A673 (cell line): ENCODE results near the gene RIGI.

ENCODE experiments used
- EZH2 ChIP-seq: fragments of 200-600 bp; sonication (generic); IDR thresholded peaks from 2 replicates; pipeline ENCODE4 v1.6.1; 2017; ENCODE audit warnings: borderline replicate concordance, low read depth, mild to moderate bottlenecking, mixed read lengths, antibody characterized with exemption, low read length; ENCODE audit not compliant: poor library complexity, severe bottlenecking
- TF ChIP-seq, protein P1 (sequence below): fragments of 300-800, 200-600 bp; sonication (generic); conservative IDR thresholded peaks from 2 replicates; pipeline ENCODE4 v1.5.1; 2017; ENCODE audit warnings: low read depth, mild to moderate bottlenecking, antibody characterized with exemption, low read length, moderate library complexity, mixed read lengths

DNA sequence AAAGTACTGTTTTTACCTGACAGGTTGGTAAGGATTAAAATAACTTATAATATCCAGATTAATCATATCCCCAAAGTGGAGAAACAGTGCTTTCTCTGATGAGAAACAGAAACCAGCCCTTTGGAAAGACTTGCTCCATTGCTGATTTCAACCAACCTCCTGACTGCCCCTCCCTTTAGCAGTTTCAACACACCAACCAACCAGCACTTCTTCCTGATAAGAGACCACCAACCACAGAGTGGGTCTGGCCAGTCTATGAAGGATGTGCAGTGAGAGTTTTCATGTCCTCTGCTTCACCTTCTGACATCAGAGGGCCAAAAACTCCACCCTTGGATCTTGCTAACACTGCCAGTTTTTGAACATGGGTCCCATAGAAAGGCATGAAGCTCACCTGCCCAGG, 28.1 kb downstream of the RIGI start:
- TF ChIP-seq, protein P1, sequence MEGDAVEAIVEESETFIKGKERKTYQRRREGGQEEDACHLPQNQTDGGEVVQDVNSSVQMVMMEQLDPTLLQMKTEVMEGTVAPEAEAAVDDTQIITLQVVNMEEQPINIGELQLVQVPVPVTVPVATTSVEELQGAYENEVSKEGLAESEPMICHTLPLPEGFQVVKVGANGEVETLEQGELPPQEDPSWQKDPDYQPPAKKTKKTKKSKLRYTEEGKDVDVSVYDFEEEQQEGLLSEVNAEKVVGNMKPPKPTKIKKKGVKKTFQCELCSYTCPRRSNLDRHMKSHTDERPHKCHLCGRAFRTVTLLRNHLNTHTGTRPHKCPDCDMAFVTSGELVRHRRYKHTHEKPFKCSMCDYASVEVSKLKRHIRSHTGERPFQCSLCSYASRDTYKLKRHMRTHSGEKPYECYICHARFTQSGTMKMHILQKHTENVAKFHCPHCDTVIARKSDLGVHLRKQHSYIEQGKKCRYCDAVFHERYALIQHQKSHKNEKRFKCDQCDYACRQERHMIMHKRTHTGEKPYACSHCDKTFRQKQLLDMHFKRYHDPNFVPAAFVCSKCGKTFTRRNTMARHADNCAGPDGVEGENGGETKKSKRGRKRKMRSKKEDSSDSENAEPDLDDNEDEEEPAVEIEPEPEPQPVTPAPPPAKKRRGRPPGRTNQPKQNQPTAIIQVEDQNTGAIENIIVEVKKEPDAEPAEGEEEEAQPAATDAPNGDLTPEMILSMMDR = no peak
- no peak for TF ChIP-seq EZH2
